ENCODE results near the gene APC2.
A peak's percentile ranks its signal among the peaks of the same experiment; 100 is the strongest.

Gene APC2

DNA sequence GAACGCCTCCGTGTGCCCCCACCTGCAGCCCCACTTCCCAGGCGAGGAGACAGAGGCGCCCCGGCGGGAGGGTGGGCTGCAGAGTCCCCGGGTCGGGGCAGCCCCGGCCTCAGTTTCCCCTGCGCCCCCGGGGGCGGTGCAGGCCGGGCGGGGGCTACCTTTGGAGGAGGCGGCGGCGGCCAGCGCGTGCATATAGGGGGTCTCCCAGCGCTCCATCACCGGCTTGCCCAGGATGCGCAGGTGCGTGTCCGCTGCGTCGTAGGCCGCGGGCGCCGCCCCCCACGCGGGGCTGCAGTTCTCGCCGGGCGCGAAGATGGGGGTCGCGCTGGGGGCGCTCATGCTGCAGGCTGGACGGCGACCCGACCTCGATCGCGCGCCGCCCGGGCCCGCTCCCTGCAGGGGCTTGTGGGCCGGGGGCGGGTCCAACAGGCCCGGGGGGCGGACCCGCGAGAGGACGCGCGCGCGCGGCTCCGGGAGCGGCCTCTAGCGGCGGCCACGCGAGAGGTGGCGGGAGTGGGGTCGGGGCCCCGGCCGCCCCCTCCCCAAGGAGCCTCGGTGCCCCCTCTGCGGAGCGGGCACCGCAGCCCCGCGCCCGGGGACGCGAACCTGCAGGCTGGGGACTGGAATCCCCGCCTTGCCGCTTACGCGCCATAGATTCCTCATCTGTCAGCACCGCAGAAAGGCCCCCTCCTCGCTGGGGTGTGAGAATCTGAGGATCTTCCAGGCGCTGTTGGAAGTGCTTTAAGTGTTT lies 48.6 kb upstream of the APC2 start, which contains the start of gene GAMT:
Gene GAMT (minus strand): TSS at position 405 of the 751 bp plus-strand sequence. CDS start 66 bp downstream, at position 339.
- no peak for TF ChIP-seq EZH2phosphoT487 (IDR thresholded peaks at IDR 0.05; ENCODE audit: borderline replicate concordance, low read length)
- peak; percentile 77 for TF ChIP-seq CTCF (IDR thresholded peaks at IDR 0.05; ENCODE audit: low read depth, low read length, poor library complexity, severe bottlenecking)
- Histone ChIP-seq H3K27me3 (ENCODE audit: control insufficient read depth, low read length) (peaks cover 7% of the 10 kb centered on the region), H4K20me1 (ENCODE audit: control insufficient read depth, insufficient read depth, low read depth, low read length) (peaks cover 3% of the 10 kb centered on the region), H3K27ac (ENCODE audit: low read depth, low read length) (no peak within 1 kb of the TSS), H3F3A (ENCODE audit: control insufficient read depth, insufficient read depth) (peaks cover 10% of the 10 kb centered on the region), H3K36me3 (ENCODE audit: control insufficient read depth, low read length) (peaks cover 5% of the 10 kb centered on the region; the same call in 1 of the 2 replicates), H3K4me1 (ENCODE audit: control insufficient read depth, low read length) (peaks cover 30% of the 10 kb centered on the region), H3K4me2 (ENCODE audit: low read length) (peak within 1 kb of the TSS; percentile 79), H3K9me3 (ENCODE audit: control insufficient read depth, insufficient read depth, low read length) (no peaks in the 10 kb centered on the region), H3K4me3 (ENCODE audit: low read length) (peak within 1 kb of the TSS; percentile 93), H3K79me2 (ENCODE audit: control insufficient read depth, low read length) (peaks cover 14% of the 10 kb centered on the region), H3K9me2 (replicated peaks; ENCODE audit: control insufficient read depth, low read length) (no peaks in the 10 kb centered on the region)

DNA sequence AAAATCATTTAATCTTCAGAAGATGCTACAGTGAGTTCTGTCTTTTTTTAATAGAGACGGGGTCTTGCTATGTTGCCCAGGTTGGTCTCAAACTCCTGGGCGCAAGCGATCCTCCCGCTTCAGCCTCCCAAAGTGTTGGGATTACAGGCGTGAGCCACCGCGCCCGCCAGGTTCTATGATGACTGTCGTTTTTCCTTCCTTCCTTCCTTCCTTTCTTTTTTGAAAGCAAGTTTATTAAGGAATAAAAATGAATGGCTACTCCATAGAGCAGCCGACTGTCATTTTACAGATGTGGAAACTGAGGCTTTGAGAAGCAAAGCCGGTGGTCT lies 48.1 kb upstream of the APC2 start:
- peak; percentile 55 for TF ChIP-seq CTCF (IDR thresholded peaks at IDR 0.05; ENCODE audit: low read depth, low read length, poor library complexity, severe bottlenecking)
- no peak for TF ChIP-seq EZH2phosphoT487 (IDR thresholded peaks at IDR 0.05; ENCODE audit: borderline replicate concordance, low read length)
- Histone ChIP-seq H3K4me3 (ENCODE audit: low read length) (peak overlapping the region; percentile 93), H3F3A (ENCODE audit: control insufficient read depth, insufficient read depth) (peaks cover 11% of the 10 kb centered on the region), H3K36me3 (ENCODE audit: control insufficient read depth, low read length) (peaks cover 5% of the 10 kb centered on the region; the same call in 1 of the 2 replicates), H4K20me1 (ENCODE audit: control insufficient read depth, insufficient read depth, low read depth, low read length) (peaks cover 3% of the 10 kb centered on the region), H3K4me1 (ENCODE audit: control insufficient read depth, low read length) (peaks cover 35% of the 10 kb centered on the region), H3K4me2 (ENCODE audit: low read length) (peak overlapping the region; percentile 79), H3K9me2 (replicated peaks; ENCODE audit: control insufficient read depth, low read length) (no peaks in the 10 kb centered on the region), H3K27ac (ENCODE audit: low read depth, low read length) (no peak overlapping the region), H3K79me2 (ENCODE audit: control insufficient read depth, low read length) (peaks cover 14% of the 10 kb centered on the region), H3K9me3 (ENCODE audit: control insufficient read depth, insufficient read depth, low read length) (no peaks in the 10 kb centered on the region), H3K27me3 (ENCODE audit: control insufficient read depth, low read length) (peaks cover 7% of the 10 kb centered on the region)

- no peak overlapping the region for H3K27ac ChIP-seq (ENCODE audit: low read depth, low read length)
- no peak for TF ChIP-seq CTCF (IDR thresholded peaks at IDR 0.05; ENCODE audit: low read depth, low read length, poor library complexity, severe bottlenecking)
- TF ChIP-seq EZH2phosphoT487 (IDR thresholded peaks at IDR 0.05; ENCODE audit: borderline replicate concordance, low read length): no peak
- H3K4me2 ChIP-seq (ENCODE audit: low read length): peak overlapping the region; percentile 79
- peaks cover 5% of the 10 kb centered on the region; the same call in 1 of the 2 replicates for H3K36me3 ChIP-seq (ENCODE audit: control insufficient read depth, low read length)
- peaks cover 11% of the 10 kb centered on the region for H3F3A ChIP-seq (ENCODE audit: control insufficient read depth, insufficient read depth)
- H4K20me1 ChIP-seq (ENCODE audit: control insufficient read depth, insufficient read depth, low read depth, low read length): peaks cover 3% of the 10 kb centered on the region; the same call in 1 of the 2 replicates
- H3K27me3 ChIP-seq (ENCODE audit: control insufficient read depth, low read length): peaks cover 7% of the 10 kb centered on the region
- H3K9me3 ChIP-seq (ENCODE audit: control insufficient read depth, insufficient read depth, low read length): no peaks in the 10 kb centered on the region
- peaks cover 37% of the 10 kb centered on the region for H3K4me1 ChIP-seq (ENCODE audit: control insufficient read depth, low read length)
- H3K79me2 ChIP-seq (ENCODE audit: control insufficient read depth, low read length): peaks cover 14% of the 10 kb centered on the region
- H3K9me2 ChIP-seq (replicated peaks; ENCODE audit: control insufficient read depth, low read length): no peaks in the 10 kb centered on the region
- H3K4me3 ChIP-seq (ENCODE audit: low read length): no peak overlapping the region
These were observed 47.4 kb upstream of the APC2 start for GRCh38 chr19:1402411-1403070.

Measured in DOHH2 (cell line).